Measurements from ENCODE around the gene MDFI.

Gene MDFI, protein sequence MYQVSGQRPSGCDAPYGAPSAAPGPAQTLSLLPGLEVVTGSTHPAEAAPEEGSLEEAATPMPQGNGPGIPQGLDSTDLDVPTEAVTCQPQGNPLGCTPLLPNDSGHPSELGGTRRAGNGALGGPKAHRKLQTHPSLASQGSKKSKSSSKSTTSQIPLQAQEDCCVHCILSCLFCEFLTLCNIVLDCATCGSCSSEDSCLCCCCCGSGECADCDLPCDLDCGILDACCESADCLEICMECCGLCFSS

DNA sequence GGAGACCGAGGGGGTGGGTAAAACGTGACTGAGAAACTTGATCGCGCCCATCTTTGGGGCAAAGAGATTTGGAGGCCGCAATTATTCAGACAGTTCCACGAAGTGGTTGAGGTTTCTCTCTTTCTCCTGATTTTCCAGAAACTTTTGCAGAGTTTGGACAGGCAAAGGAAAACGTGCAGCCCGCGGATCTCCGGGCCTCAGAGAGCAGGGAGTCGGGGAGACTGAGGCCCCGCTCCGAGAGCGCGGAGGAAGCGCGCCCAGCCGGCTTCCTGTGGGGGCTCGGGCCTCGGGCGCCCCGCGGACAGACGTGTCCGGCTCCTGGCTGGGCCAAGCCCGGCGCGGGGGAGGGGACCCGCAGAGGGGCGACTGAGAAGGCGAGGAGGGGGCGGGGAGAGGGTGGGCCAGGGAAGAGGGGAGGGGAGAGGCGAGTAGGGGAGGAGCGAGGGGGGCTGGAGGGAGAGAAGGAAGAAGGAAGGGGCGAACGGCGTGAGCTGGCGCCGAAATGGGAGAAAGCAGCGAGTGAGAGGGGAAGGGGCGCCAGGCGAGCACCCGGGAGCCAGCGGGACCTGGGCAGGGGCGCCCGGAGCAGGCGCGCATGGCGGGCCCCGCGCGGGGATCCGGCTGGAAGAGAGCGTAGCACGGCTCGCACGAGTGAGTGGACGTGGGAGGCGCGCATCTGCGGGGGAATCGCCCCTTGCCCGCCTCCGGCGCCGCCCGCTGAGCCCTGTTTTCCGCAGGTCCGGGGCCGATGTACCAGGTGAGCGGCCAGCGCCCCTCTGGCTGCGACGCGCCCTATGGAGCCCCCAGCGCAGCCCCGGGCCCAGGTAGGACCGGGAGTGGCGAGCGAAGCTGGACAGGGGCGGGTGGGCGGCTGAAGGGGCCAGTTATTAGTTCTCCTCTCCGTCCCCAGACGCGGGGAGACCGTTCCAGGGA is at the start of gene MDFI:
TSS of gene MDFI (plus strand) at position 467 of the 933 bp plus-strand sequence. CDS start at position 749, 282 bp downstream.
- DNase-seq: peak; percentile 50

DNA sequence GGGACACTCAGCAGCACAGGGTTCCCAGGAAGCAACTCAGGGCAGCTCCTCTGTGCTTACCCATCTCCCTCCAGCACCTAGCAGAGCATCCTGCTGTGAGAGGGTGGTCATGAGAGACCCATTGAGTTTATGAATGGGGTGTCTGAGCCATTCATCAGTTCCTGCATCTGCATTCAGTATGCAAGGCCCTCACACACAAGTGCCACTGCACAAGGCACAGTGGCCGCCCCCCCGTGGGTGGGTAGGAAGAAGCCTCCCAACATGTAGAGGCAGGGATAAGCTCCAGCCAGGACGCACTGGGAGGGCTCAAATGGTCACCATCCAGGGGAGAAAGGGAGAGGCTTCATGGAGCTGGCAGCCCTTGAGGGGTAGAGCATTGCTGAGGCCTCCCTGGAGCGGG is 49.0 kb upstream of the MDFI start:
- no peak for DNase-seq

DNA sequence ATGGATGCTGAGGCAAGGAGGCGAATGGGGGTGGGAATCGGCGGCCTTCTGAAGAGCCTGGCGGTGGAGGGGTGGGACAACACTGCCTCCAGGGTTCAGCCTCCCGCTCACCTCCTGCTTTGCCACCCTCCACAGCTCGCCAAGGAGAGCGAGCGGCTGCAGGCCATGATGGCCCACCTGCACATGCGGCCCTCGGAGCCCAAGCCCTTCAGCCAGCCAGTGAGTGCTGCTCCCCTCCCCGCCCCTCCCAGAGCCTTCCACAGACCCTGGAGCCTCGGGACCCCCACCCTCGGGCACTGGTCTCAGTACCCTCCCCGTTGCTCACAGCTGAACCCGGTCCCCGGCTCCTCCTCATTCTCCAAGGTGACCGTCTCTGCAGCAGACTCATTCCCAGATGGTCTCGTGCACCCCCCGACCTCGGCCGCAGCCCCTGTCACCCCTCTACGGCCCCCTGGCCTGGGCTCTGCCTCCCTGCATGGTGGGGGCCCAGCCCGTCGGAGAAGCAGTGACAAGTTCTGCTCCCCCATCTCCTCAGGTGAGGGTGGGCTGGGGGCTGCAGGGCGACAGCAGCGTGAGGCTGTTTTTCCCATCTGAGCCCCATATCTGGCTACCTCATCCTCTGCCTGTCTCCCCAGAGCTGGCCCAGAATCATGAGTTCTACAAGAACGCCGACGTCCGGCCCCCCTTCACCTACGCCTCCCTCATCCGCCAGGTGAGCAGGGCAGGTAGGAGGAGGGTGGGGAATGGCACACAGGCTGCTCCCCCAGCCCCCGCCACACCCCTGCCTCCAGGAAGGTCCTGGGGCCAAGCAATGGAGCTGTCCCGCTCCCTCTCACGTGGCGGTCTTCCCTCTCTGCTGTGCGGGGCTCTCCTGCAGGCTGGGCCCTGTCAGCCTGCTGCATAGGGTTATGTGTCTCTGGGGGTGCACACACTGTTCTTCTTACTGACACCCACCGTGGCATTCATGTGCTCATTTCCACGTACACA is 48.3 kb upstream of the MDFI start:
- no peak for DNase-seq

DNA sequence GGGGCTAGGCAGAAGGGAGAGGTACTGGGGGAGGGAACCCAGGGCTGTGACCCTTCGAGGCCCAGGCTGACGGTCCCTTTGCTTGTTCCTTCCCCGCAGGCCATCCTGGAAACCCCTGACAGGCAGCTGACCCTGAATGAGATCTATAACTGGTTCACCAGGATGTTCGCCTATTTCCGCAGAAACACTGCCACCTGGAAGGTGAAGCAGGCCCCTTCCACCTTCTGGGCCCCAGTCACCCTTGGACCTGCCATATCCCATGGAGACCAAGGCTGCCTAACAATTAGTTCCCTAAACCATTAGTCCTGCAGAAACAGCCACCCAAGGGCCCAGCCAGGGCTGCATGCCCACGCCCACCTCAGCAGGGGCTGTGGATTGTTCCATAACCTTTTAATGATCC is 47.1 kb upstream of the MDFI start:
- no peak for DNase-seq

DNA sequence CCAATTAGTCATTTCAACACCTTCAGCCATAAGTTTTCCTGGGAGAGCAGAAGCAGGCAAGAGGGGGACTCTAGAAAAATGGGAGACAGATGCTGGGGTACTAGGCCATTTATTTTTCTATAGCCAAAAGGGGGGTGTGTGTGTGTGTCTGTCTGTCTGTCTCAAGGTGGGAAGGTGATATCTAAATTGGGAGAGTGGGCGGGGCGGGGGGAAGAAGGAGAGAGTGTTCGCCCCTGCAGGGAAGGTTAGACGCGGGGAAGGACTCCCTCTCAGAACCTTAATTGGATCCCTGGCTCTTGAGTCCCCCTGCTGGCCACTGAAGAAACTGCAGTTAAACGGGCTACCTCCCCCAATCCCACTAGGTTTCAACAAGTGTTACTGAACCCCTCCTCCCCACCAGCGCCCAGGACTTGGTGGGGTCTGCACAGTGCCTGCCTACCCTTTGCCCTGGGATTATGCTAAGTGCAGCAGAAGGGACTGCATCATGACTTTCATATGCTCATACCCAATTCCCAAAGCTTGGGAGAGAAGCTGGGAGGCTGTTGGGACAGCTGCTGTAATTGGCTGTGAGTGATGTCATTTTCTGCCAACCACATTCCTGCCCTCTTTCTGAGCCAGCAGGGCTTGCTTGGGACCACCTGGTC is 46.3 kb upstream of the MDFI start:
- DNase-seq: peak; percentile 86

DNA sequence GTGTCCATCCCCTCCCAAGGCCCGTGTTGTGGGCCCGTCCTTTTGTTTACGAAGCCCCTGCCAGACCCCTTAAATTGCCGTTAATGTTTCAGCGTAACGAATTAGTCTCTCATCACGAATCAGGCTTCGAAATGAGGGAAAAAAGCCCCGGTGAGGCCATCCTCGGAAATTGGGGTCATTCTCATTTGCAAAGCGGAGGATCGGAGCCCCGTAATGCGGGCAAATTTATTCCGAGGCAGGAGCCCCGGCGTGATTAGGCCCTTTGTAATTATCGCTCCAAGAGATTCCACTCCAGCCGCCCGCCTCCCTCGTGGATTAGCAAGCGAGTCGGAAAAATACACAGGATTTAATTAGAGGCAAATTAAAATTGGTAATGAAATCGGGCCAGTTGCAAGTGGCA is 44.9 kb upstream of the MDFI start:
- no peak for DNase-seq

DNA sequence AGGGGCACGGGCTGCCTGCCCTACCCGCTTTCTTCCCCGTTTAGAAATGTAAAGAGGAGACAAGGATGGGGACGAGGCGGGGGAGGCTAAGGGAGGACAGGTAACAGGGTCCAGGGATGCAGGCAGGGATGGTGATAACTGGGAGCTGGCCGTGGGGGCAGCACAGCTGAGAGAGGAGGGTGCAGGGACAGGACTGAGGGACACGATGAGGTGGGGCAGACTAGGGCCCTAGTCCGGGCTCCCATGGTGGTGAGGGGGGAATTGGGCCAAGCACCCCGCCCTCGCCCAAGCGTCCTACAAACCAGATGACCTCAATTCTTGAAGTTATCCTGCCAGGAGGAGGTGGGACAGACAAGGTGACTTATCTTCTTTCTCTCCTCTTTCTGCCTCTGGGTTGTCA is 44.4 kb upstream of the MDFI start:
- no peak for DNase-seq

DNA sequence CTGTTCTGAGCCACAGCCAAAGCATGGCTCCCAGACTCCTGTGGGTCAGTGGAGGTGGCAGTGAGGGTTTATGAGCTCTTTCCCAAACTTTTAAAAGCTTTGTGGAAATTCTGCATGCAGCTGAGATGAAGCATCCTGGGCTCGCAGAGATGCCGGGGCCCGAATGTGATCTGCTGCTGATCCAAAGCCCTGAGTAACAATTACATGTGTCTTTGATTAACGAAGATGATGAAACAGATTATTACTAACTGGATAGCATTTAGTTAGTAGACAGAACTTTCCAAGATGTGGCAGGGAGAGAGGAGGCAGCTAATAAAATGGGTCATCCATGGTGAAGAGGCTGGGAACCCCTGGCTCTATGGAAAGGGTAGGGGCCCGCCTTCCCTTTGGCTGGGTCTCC is 43.9 kb upstream of the MDFI start:
- DNase-seq: no peak

DNA sequence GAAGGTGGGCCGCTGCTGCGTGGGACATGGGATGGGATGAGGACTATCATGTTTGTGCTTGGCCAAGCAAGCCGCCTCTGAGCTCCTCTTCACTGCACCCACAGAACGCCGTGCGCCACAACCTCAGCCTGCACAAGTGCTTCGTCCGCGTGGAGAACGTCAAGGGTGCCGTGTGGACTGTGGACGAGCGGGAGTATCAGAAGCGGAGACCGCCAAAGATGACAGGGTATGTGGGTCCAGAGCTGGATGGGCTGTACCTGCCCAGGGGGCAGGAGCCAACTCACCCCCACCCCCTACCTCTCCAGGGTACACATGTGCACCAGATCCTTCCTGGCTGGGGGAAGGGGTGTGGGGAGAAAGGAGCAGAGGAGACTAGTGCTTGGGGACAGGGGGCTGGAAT is 43.5 kb upstream of the MDFI start:
- no peak for DNase-seq

DNA sequence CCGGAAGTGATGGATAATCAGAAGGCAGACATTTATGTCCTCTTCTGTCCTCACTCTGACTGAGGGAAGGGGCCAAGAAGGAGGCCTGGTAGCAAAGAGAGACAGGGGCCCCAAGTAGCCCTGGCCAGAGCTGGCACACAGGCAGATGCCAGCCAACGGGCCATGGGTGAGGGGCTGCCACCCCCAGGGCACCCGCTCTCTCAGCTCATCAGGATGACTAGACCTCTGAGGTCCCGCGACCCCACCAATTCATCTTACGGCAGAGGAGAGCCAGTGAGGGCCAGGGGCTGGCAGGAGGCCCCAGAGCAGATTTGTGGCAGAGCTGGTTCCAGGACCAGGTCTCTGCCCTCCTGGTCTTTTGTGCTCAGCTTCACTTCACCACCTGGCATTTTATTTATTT is 43.1 kb upstream of the MDFI start:
- DNase-seq: no peak

DNA sequence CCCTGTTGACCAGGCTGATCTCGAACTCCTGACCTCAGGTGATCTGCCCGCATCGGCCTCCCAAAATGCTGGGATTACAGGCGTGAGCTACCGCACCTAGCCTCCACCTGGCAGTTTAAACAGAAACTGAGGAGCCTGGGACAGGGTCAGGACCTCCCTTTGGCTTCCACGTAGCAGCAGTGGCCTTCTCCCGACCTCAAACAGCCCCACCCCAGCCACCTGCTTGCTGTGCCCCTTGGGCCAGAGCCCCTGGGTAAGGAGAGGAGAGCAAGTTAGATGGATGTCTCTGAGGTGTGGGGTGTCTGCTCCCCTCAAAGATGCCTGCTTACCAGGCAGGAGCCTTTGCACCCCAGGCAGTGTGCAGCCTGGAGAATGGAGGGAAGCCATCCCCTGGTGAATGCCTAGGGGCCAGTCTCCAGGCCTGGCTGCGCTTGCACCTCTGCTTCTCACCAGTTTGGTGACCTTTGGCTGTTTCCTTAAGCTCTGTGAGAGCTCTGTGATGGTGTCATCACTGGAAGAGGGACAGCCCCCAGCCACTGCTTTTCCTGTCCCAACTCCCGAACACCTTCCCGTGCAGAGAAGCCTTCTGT is 42.1 kb upstream of the MDFI start:
- DNase-seq: no peak

DNA sequence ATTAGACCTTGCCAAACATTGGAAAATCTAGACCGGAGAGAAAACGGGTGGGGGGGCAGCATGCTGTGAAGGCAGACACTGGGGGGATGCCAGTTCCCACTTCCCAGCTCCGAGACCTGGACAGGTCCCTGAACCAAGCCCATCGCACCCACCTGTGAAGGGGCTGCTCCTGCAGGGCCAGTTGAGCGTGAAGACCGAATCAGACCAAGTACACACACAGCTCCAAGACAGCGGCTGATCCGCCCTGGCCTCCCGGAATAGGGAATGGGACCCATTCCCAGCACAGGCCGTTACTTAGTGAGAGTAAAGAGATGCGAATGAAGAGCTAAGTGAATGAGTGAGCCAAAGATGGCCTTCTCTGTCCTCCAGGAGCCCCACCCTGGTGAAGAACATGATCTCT is 41.5 kb upstream of the MDFI start:
- DNase-seq: no peak

DNA sequence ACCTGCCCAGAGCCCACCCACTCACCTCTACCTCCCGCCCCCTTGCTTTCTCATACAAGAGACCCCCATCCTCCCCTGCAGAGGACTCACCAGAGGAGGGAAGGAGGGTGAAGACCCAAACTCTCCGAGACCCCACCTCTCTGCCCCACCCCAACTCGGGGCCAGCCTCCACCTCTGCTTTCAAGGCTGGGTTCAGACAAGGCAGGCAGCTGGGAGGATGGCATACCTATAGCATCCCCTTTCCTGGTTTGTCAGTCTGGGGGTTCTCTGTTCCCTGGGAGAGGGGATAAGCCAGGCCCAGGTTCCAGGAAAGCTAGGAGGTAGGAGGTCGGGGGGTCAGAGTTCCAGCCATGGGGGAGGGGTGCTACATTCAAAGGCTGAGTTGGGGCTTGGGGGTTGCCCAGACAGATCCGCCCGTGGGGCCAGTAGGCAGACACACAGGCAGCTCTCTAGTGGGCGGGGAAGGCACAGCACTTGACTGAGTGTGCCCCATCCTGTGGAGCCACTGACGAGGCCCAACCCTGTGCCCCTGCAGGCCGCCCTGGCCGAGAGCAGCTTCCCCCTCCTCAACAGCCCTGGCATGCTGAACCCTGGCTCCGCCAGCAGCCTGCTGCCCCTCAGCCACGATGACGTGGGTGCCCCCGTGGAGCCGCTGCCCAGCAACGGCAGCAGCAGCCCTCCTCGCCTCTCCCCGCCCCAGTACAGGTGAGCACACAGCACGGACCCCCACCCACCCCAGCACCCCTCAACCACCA is 40.8 kb upstream of the MDFI start:
- no peak for DNase-seq

DNA sequence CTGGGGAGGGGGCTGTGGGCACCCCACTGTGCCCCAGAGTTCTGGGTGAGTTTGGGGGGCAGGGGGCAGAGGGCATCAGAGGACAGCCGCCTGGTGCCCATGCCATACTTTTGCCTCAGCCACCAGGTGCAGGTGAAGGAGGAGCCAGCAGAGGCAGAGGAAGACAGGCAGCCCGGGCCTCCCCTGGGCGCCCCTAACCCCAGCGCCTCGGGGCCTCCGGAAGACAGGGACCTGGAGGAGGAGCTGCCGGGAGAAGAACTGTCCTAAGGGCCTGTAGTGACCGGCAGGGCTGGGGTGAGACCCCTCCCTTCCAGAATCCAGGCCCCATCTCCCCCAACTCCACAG is 39.6 kb upstream of the MDFI start:
- no peak for DNase-seq

DNA sequence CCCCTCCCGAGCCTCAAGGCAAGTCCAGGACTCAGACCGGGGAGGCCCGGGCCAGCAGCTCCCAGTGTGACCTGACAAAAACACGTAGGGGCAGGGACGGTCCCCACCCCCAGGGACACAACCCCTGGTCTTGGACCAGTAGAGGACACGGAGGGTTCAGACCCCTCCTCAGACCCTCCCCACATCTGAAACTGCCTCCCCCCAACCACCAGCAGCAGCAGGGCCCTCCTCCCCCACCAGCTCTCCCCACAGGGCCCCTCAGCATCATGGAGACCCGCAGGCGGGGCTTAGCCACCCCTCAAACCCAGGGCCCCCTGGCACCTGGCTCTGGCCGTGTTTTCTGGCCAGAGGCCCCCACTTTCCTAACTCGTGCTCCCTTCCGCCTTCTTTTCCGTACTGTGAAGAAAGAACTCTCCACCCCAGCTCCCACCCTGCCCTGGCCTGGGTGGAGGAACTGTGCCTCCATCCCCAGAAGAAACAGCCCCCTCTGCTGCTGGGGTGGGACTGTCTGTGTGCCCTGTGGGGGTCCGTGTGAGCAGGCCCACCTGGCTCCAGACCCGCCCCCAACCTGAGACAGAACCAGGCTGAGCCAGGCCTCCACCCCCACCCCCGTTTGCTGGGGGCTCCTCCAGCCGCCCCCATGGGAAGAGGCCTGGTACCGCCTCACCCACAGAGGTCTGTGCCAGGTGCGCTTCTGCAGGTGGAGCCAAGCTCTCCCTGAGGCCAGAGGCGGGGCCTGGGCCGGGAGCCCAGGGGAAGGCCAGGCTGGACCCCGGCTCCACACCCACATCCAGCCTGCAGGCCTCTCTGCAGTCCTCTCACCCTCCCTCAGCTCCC is 39.0 kb upstream of the MDFI start:
- DNase-seq: no peak

DNA sequence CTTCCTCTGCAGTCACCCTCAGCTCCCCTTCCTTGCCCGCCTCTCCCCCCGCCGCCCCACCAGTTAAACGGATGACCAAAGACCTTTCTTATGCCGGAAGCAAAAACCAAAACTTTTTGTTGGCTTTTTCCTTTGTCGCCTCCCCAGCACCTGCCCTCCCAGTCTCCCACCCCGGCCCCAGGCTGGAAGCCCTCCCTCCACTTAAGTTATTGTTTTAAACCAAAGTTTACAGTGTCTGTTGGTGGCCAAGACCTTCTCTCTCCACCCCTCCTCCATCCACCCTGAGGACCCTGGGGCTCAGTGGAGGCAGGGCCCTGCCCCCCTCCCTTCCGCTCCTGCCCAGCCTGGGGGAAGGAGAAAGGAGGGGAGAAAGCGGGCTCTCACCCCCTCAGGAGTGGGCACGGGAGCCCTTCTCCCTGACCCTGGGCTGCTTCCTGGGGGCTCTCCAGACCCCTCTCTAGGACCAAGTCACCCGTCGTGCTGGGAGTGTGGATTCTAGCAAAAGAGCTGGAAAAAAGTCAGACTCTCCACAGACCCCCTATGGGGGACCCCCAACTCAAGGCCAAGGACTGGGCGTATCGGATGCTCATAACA is 38.3 kb upstream of the MDFI start:
- DNase-seq: no peak

DNA sequence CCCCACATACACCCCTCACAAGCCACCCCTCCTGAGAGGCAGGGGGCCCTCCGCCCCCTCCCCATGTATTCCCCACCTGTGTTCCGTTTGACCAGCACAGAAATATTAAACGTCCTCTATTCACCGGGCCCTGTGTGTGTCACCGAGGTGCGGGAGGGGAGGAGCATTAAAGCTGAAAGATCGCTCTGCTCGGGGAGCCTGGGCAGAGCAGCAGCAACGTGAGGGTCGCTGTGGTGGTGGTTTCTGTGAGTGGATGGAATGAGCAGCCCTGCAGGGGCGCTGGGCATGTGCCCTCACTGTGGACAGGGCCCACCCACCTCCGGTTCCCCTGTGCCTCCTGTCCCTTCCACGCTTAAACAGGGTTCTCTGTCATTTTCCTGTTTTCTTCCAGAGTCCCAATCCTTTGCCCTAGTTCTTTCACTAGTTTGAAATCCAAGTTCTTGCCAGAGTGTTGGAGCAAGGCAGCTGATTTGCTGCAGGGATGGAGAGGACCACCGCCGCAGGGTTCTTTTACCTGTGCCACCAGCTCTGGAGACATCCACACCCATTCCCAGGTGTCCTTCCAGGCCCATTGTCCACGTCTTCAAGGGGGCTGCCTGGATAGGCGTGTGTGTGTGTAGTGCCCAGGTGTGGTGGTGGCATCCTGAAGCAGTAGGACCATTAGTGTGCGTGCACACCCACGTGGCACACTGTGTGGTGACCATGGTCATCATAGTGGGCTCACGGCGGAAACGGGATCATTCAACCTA is 37.6 kb upstream of the MDFI start:
- DNase-seq: no peak

DNA sequence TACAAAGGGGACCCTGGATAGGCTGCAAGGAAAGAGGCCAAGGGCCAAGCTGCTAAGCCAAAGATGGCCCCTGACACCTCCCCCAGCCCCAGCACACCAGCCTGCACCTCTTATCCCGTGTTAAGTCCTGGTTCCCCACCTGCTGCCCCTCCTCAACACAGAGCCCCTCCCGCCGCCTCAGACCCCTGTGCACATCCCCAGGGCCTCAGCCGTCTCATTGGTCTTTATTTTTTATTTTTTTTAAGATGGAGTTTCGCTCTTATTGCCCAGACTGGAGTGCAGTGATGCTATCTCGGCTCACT is 37.1 kb upstream of the MDFI start:
- no peak for DNase-seq

DNA sequence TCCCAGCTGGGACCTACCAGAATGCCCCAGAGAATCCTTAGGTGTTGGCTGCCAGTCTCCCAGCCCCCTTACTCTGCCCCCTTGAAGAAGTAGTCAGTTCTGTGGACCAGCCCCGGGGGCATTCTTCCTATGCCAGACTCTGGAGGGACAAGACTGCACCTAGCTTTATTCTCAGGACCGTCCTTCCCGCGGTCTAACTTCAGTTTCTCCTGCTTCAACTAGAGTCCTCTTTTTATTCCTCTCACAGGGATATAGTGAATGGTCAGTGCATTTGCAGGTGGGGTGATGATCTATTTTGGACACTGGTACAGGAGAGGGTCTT is 35.9 kb upstream of the MDFI start:
- DNase-seq: no peak

Data from NCI-H510A treated with DMSO at 0.1 percent for 48 hours (cell line).